ENCODE measurements around the gene GMDS. TPM values are rescaled to one million over a fixed set of nuclear protein-coding genes. Genes with fewer than 3 reads are reported as not detected.

The GMDS gene
- polyA plus RNA-seq, 1 experiment: 7.1 TPM

DNA sequence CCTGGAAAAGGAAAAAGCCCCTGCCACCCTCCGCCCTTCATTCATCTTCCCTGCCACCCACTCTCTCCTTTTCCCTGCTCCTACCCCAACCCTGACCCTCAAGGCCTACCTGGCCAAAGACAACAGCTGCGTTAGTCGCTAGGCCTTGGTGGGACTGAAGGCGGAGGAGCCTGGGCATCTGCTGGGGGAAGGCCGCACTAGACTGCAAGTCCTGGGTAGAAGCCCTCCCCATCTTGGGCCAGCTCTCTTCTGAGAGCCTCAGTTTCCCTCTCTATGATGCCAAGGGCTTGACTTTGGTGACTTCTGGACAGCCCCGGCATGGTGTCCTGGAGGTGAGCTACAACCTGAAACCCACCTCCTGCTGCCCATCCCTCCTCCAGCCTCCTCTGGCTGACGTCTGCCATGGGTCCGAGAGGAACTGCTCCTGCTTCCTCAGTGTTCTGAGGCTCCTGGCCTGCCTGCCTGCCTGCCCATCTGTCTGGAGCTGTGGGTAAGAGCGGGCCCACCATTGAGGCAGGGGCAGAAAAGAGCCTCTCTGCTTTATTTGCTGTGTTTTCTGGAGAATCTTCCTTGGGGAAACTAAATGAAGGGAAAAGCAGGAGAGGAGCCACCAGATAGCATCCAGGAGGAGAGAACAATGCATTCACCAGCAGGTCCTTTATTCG lies 643.2 kb downstream of the GMDS start:
- ChIA-PET POLR2A (no interaction called here), CTCF (interaction anchor here (1.0 to 2.1 kb wide), 5 partner anchors 440 to 1032 kb away, joined by 3 to 10 read pairs (median 7); no protein-coding TSS in a partner anchor)
- no peak for DNase-seq (ENCODE audit: low read depth)
- no peaks in the 10 kb centered on the region; the same call in 1 of the 2 replicates for H3K36me3 ChIP-seq (ENCODE audit: control insufficient read depth, insufficient read depth, low read length)
- H3K4me3 ChIP-seq (ENCODE audit: low read depth, low read length): no peak overlapping the region
- TF ChIP-seq, protein P1, sequence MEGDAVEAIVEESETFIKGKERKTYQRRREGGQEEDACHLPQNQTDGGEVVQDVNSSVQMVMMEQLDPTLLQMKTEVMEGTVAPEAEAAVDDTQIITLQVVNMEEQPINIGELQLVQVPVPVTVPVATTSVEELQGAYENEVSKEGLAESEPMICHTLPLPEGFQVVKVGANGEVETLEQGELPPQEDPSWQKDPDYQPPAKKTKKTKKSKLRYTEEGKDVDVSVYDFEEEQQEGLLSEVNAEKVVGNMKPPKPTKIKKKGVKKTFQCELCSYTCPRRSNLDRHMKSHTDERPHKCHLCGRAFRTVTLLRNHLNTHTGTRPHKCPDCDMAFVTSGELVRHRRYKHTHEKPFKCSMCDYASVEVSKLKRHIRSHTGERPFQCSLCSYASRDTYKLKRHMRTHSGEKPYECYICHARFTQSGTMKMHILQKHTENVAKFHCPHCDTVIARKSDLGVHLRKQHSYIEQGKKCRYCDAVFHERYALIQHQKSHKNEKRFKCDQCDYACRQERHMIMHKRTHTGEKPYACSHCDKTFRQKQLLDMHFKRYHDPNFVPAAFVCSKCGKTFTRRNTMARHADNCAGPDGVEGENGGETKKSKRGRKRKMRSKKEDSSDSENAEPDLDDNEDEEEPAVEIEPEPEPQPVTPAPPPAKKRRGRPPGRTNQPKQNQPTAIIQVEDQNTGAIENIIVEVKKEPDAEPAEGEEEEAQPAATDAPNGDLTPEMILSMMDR (IDR thresholded peaks at IDR 0.05; ENCODE audit: insufficient read depth, low read depth, low read length): no peak
- peaks cover 21% of the 10 kb centered on the region for H3K27me3 ChIP-seq (ENCODE audit: control insufficient read depth, insufficient read depth, low read length)

DNA sequence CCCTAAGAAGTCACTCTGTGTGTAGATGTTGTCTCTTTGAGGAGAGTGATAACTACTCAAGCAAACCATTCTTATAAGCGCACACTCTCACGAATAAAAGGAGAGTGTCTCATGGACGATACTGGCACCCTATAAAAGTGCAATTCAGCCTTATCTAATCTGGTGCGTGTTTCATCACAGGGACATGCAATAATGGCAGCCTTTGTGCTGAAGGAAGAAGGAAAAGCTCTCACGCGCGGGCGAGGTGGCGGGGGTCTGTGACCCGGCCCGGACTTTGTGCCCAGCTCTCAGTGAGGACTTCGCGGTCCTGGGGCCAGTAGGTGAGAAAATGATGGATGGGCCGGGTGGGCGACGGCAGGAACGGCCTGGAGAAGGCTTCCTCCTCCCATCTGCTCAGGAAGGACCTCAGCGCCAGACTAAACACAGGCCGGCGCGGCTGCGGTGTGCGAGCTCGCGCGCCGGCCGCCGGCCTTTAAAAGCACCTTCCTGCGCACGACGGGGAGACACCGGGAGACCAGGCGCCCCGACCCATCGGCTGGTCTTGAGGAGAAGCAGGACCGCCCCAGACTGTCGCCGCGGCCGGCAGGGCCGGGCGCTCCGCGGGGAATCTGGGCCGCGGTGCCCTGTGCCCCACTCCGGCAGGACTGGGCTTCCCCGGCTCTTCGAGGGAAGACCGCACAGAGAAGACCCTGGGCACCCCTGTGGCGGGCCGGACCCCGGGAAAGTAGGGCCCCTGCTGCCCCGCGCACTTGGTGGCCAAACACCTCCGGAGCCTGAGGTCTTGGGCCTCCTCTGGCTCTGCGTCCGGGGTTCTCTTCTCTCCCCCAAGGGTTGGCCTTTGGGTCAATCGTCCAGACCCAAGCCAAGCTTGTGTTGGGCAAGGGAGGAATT lies 644.0 kb downstream of the GMDS start:
- H3K36me3 ChIP-seq (ENCODE audit: control insufficient read depth, insufficient read depth, low read length): no peaks in the 10 kb centered on the region
- ChIA-PET POLR2A (no interaction called here), CTCF (interaction anchor here (1.6 to 6.6 kb wide), 5 partner anchors 503 to 1094 kb away, joined by 4 to 71 read pairs (median 8); no protein-coding TSS in a partner anchor)
- peaks cover 15% of the 10 kb centered on the region for H3K27me3 ChIP-seq (ENCODE audit: control insufficient read depth, insufficient read depth, low read length)
- DNase-seq (ENCODE audit: low read depth): no peak
- TF ChIP-seq, protein P1 (IDR thresholded peaks at IDR 0.05; ENCODE audit: insufficient read depth, low read depth, low read length): no peak
- H3K4me3 ChIP-seq (ENCODE audit: low read depth, low read length): no peak overlapping the region

DNA sequence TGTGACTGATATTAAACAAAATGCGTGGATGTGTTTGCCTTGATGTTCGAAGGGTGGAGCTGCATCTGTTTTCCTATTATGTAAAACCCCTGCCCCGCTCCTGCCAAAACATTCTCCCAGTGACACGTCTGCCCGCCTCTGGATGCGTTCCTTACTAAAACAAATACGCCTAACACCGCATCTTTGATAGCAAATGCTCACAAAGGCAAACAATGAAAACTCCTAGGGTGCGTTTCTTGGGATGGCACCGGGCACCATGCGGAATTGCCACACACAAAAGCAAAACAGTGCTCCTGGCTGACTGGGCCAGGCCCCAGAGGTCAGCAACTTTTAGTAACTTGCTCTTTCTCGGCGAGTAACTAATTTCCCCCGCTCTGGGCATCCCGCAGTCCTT lies 644.6 kb downstream of the GMDS start:
- Histone ChIP-seq H3K36me3 (ENCODE audit: control insufficient read depth, insufficient read depth, low read length) (no peaks in the 10 kb centered on the region), H3K4me3 (ENCODE audit: low read depth, low read length) (no peak overlapping the region), H3K27me3 (ENCODE audit: control insufficient read depth, insufficient read depth, low read length) (peaks cover 8% of the 10 kb centered on the region)
- ChIA-PET CTCF (interaction anchor here (0.7 to 6.6 kb wide), 5 partner anchors 504 to 1094 kb away, joined by 3 to 71 read pairs (median 4); no protein-coding TSS in a partner anchor), POLR2A (no interaction called here)
- TF ChIP-seq, protein P1 (IDR thresholded peaks at IDR 0.05; ENCODE audit: insufficient read depth, low read depth, low read length): no peak
- DNase-seq (ENCODE audit: low read depth): no peak

DNA sequence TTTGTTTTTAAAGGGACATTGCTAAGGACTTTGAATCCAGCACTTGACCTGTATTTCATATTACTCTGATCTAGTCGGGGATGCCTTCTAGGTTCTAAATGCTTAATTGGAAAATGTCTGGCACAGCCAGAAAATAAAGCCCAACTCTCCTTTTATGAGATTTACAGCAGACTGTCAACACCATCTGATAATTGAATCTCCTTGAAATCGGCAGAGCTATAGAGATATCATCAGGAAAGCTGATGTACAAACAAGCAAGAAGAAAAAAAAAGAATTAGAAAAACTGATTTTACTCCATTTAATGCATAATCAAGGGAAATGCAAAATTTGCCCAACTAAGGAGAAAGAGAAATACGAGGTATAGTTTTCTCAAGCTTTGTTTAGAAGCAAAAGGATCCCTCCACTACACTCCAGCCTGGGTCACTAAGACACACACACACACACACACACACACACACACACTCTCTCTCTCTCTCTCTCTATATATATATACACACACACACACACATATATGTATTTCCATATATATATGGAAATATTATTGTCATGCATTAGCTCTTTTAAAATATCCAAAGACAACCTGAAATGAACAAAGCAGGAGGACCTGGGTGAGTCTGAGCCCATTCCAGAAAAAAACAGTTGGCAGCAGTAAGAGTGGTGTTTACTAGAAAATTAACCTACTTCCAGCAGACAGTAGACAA lies 645.2 kb downstream of the GMDS start:
- Histone ChIP-seq H3K36me3 (ENCODE audit: control insufficient read depth, insufficient read depth, low read length) (no peaks in the 10 kb centered on the region), H3K4me3 (ENCODE audit: low read depth, low read length) (no peak overlapping the region), H3K27me3 (ENCODE audit: control insufficient read depth, insufficient read depth, low read length) (peaks cover 3% of the 10 kb centered on the region; the same call in 1 of the 2 replicates)
- TF ChIP-seq, protein P1 (IDR thresholded peaks at IDR 0.05; ENCODE audit: insufficient read depth, low read depth, low read length): no peak
- ChIA-PET POLR2A (no interaction called here), CTCF (interaction anchor here (0.7 to 6.6 kb wide), 5 partner anchors 504 to 1095 kb away, joined by 3 to 71 read pairs (median 4); no protein-coding TSS in a partner anchor)
- no peak for DNase-seq (ENCODE audit: low read depth)

Data from BJ (cell line).